ENCODE measurements around the gene MMP15.

DNA sequence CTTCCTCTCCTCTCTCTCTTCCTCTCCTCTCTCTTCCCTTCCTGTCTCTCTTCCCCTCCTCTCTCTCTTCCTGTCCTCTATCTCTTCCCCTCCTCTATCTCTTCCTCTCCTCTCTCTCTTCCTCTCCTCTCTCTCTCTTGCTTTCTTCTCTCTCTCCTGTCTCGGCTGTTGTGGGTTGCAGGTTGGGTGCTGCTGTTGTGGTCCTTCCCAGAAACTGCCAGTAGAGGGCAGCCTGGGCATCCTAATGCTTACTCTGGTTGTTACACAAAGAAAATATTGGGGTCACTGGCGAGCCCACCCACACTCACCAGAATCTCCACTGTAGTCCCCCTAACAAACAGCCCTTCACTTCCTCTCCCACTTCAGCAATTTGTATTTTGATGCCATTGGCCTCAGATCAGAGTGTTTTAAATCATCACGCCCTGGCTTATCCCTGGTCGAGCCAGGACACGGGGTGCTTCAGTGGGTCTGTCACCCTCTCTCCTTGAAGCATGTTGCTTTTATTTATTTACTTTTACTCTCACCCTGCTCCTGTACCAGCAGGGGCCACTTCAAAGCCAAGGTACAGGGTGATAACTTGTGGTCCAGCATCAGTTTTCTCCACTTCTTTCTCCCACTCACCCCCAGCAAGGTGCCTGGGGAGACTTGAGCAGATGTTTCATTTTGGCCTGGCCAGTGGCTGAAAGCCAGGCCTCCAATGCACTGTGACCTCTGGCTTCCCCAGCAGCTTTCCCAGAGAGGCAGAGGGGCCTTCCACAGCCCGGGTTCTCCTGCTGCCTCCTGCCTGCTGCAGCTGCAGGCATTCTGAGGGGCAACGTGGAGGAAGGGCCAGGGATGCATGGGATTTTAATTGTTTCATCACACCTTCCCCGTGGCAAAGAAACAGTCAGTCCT lies 4.7 kb upstream of the MMP15 start:
- TF ChIP-seq, protein P1, sequence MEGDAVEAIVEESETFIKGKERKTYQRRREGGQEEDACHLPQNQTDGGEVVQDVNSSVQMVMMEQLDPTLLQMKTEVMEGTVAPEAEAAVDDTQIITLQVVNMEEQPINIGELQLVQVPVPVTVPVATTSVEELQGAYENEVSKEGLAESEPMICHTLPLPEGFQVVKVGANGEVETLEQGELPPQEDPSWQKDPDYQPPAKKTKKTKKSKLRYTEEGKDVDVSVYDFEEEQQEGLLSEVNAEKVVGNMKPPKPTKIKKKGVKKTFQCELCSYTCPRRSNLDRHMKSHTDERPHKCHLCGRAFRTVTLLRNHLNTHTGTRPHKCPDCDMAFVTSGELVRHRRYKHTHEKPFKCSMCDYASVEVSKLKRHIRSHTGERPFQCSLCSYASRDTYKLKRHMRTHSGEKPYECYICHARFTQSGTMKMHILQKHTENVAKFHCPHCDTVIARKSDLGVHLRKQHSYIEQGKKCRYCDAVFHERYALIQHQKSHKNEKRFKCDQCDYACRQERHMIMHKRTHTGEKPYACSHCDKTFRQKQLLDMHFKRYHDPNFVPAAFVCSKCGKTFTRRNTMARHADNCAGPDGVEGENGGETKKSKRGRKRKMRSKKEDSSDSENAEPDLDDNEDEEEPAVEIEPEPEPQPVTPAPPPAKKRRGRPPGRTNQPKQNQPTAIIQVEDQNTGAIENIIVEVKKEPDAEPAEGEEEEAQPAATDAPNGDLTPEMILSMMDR (optimal IDR thresholded peaks at IDR 0.05 in 1 of 3, IDR thresholded peaks at IDR 0.05 in 1 of 3, conservative IDR thresholded peaks at IDR 0.05 in 1 of 3; ENCODE audit: extremely low read depth in 1 of 3, insufficient read depth in 2 of 3, low read length in 3 of 3) = peak; percentile 76 to 84 (median 80)
- TF ChIP-seq EZH2 (IDR thresholded peaks at IDR 0.05; ENCODE audit: low read length) = no peak

Measured in keratinocyte (primary cell).